GM18502 (cell line): ENCODE results near the gene ZNF362.
"Not testable (repeated sequence)": the region's sequence is repeated elsewhere in the genome, so short reads cannot be mapped to it uniquely, and the experiment has no call there.

Experiments
- ATAC-seq: cut with Tn5 transposase; IDR thresholded peaks from one replicate; pipeline ENCODE4 v1.9.1; 2021; ENCODE audit warnings: mild to moderate bottlenecking; ENCODE audit not compliant: unreplicated experiment, poor library complexity

Gene ZNF362

GRCh38 chr1:33301273-33301984 lies 45.1 kb downstream of the ZNF362 start:
- no peak for ATAC-seq

DNA sequence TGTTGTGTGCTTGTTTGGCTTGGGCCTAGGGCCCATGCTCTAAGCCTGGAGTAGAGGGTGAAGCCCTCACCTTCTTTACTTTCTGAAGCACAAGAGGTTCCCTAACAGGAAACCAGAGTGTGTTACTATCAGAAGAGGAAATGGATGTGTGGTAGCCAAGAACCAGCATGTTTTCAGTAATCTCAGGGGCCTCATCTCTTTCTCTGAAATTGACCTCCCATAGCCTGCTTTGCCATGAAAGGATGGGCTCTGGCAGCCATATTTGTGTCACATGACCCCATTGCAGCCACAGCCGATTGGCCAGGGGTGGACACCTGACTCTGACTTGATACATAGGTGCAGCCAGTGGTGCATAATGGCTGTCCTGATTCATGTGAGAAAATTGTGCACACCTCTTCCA lies 46.0 kb downstream of the ZNF362 start:
- no peak for ATAC-seq

GRCh38 chr1:33305016-33305415 lies 48.7 kb downstream of the ZNF362 start:
- ATAC-seq: no peak

DNA sequence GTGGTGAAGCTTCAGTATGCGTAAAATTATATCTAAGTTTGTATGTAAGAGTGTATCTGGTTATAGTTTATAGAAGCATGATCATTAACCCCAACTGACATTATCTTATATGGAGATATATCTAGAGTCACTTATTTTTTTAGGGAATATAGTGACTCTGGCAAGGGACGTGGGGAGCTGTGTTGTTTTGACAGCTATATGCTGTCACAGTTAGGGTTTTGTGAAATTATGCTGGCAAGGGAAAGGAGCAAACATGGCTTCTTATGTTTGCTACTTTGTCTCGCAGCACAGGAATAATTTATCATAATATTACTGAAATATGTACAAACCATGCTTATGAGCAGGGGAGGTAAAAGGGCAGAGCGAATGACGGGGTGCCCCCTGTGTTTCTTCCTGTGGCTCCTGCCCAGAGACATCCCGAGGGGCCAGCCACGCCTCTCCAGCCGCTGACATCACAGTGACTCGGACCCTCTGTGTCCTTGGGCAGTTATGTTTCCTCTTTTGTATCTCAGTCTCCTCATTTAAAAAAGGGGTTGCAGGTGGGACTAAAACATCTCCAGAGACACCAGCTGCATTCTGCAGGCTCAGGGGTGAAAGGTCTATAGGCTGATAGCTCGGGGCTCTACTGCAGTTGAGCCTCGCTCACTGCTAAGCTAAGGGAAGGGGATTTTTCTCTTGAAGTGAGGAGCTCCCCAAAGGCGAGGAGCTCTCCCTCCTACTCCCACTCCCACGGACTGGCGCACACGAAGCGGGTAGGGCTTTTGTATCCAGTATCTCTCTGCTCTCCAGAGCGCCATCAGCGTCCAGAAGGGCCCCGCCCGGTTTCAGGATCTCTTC lies 49.7 kb downstream of the ZNF362 start:
- ATAC-seq: no peak

GRCh38 chr1:33306653-33307493 lies 50.6 kb downstream of the ZNF362 start:
- ATAC-seq: no peak

DNA sequence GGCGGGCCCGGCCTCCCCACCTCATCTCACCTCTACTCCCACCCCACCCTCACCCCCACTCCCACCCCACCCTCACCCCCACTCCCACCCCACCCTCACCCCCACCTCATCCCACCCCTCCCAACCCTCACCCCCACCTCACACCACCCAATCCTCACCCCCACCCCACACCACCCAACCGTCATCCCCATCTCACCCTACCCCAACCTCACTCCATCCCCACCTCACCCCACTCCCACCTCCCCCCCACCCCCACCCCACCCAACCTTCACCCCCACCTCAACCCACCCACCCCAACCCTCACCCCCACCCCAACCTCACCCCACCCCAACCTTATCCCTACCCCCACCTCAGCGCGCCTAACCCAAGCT lies 51.2 kb downstream of the ZNF362 start:
- no peak for ATAC-seq

- ATAC-seq: not testable (repeated sequence)
Measured at GRCh38 chr1:33309351-33309750, 53.1 kb downstream of the ZNF362 start.

DNA sequence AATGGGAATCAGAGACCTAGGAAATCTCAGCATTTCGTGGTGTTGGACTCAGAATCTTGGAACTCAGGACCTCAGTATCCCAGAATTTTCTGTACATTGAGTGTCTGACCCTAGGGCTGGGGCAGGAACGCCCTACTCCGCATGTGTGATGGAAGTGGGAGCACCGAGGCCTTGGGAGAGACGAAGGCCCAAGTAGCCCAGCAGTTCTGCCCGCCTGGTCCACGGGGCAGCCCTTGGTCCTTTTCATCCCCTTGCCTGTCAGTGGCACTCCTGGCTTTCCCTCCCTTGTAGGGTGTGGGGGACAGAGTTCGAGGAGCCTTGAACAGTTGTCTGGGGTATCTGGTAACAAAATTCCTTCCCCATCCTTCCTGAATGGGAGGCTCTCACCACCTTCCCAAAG lies 54.4 kb downstream of the ZNF362 start:
- ATAC-seq: no peak

- ATAC-seq: no peak
Measured at GRCh38 chr1:33311706-33312412, 55.6 kb downstream of the ZNF362 start.

GRCh38 chr1:33312413-33312749 lies 56.1 kb downstream of the ZNF362 start:
- ATAC-seq: no peak

- no peak for ATAC-seq
Measured at GRCh38 chr1:33314416-33314815, 58.1 kb downstream of the ZNF362 start.

DNA sequence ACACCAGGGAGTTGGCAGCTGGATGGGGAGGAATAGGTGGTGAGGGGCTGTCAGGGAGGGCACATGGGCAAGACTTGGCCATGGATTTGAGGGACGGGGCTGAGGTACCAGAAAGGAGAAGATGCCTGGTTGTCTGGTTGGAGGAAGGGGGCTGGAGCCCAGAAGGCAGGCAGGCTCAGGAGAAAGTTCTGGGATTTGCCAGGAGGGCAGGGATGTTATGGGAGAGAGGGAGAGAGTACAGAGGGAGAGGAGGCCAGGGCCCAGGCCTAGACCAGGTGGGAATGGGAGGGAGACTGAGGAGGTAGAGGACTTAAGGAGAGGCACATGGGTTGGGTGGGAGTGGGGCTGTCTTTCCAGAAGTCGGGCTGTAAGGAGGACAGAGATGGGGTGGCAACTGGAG lies 60.3 kb downstream of the ZNF362 start:
- ATAC-seq: no peak

DNA sequence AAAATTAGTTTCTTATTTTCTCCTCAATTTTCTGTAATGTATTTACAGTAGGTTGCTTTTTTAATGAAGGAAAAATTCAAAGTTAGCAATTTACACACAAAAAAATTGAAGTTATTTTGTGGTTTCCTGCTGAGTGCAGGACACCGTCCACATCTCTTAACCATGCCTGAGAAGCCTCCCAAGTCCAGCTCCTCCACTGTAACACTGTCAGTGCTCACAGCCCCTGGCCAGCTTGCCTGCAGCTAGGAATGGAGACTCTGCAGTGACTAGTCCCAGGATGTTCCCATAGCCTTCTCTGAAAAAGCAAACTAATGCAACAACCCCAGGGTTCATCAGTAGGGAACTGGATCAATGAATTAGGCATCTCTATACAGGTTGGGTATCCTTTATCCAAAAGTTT lies 61.1 kb downstream of the ZNF362 start:
- ATAC-seq: no peak

GRCh38 chr1:33317946-33318345 lies 61.7 kb downstream of the ZNF362 start:
- ATAC-seq: no peak

DNA sequence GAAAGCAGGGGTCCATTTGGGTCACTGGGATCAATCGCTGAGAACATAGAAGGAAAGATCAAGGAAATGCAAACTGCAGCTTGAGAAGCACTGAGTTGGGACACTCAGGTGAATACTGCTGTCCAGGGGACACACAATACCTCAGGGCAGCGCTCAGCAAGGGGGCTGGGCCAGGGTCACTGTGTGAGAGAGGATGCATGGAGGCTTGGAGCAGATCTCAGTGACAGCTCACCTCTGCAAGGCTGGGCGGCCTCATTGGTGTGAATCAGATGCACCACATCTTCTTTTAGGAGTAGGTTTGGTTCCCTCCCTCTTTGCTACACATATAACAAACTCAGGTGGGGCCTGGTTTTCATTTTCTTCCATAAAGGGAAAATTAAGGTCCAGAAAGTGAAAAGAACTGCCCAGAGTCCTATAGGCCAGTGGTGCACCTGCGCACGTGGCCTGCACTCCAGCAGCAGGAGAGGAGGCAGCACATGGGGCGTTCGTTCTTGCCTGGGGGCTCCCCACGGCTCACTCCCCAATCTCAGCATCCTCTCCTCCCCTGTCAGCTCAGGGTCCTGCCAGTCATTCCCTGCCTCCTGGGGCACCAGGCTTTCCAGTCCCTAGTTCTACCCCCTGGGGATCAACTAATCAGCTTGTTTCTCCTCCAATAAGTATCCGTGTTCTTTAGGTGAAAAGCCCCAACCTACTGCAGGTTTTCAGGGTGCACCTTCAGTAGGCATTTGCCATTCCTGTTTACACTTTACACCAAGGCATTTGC lies 63.1 kb downstream of the ZNF362 start:
- no peak for ATAC-seq

- ATAC-seq: no peak
Measured at GRCh38 chr1:33319949-33320618, 63.8 kb downstream of the ZNF362 start.

- ATAC-seq: no peak
Measured at GRCh38 chr1:33320619-33321165, 64.4 kb downstream of the ZNF362 start, which contains the start of gene A3GALT2. TSS of gene A3GALT2 (minus strand) at chr1:33321098. CDS start at chr1:33321098, 0 bp downstream.

DNA sequence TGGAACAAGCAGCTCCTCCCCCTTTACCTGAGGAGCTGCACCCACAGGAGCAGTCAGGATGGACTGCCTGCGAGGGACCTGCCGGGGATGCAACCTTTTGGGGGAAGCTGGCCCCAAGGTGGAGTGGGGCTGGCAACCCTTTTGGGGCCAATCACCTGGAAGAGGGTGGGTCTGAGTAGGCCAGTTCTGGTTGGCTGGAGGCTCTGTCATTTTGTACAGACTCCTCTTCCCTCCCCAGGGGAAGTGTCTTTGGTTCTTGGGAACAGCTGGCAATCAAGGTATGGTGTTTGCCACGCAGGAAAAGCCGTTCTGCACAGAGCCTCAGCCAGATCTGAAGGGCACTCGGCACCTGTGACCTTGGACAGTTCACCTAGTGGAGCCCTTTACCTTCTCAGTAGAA lies 64.9 kb downstream of the ZNF362 start:
- ATAC-seq: no peak

DNA sequence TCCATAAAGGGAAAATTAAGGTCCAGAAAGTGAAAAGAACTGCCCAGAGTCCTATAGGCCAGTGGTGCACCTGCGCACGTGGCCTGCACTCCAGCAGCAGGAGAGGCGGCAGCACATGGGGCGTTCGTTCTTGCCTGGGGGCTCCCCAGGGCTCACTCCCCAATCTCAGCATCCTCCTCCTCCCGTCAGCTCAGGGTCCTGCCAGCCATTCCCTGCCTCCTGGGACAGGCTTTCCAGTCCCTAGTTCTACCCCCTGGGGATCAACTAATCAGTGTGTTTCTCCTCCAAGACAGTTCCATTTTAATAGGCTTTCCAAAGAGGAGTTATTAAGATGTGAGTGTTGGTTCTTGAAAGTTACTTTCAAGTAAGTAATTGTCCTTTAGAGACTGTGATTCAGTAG lies 65.8 kb downstream of the ZNF362 start:
- ATAC-seq: no peak
